PC-9 (cell line): Measurements from ENCODE around the gene HSPA12A. TPM values are rescaled to one million over a fixed set of nuclear protein-coding genes. Genes with fewer than 3 reads are reported as not detected.

Experiments used
- BruUV-seq: library from RNA; stranded (reverse); fragments of 400-500 nt; replicated peaks from 2 replicates; lab custom pipeline; 2021; lab: Mats Ljungman, UMichigan
- CTCF ChIA-PET: fragments of 300-600 bp; sonication (Branson Sonifier 250); formaldehyde crosslinking; loops from one replicate; lab custom pipeline; 2022; ENCODE audit warnings: antibody characterized with exemption; lab: Charles Lee
- POLR2A ChIA-PET: fragments of 300-600 bp; sonication (Branson Sonifier 250); formaldehyde crosslinking; loops from one replicate; lab custom pipeline; 2022; ENCODE audit warnings: antibody characterized with exemption; ENCODE audit not compliant: unreplicated experiment; lab: Charles Lee
- DNase-seq, 2 experiments: peaks; one replicate each; pipeline versions ENCODE4 v3.0.0 to v3.0.0-alpha.2; 2015 to 2022; ENCODE audit warnings: mixed read lengths in 1 of 2
- H2AFZ ChIP-seq: fragments of 200-600 bp; sonication (generic); 2 replicates; pipeline ENCODE4 v1.8.1; 2017; ENCODE audit warnings: antibody characterized with exemption
- H3F3A ChIP-seq: fragments of 200-600 bp; sonication (generic); 2 replicates; pipeline ENCODE4 v1.8.1; 2017; ENCODE audit warnings: antibody characterized with exemption, mild to moderate bottlenecking, low read depth; ENCODE audit not compliant: insufficient read depth
- H3K27ac ChIP-seq: fragments of 200-600 bp; sonication (generic); 2 replicates; pipeline ENCODE4 v1.6.1; 2016; ENCODE audit warnings: mixed run types
- H3K27me3 ChIP-seq: fragments of 200-600 bp; sonication (generic); 2 replicates; pipeline ENCODE4 v1.6.1; 2016; ENCODE audit warnings: low read depth, mixed run types; ENCODE audit not compliant: insufficient read depth
- H3K36me3 ChIP-seq: fragments of 200-600 bp; sonication (generic); 2 replicates; pipeline ENCODE4 v1.6.1; 2016; ENCODE audit warnings: low read depth, mixed run types
- H3K4me1 ChIP-seq: fragments of 200-600 bp; sonication (generic); replicated peaks from 2 replicates; pipeline ENCODE4 v1.6.1; 2016; ENCODE audit warnings: mixed run types; ENCODE audit not compliant: insufficient read depth
- H3K4me2 ChIP-seq: fragments of 200-600 bp; sonication (generic); 2 replicates; pipeline ENCODE4 v1.6.1; 2017; ENCODE audit warnings: mixed run types
- H3K4me3 ChIP-seq: fragments of 200-600 bp; sonication (generic); 2 replicates; pipeline ENCODE4 v1.6.1; 2016; ENCODE audit warnings: mixed run types
- H3K79me2 ChIP-seq: fragments of 200-600 bp; sonication (generic); 2 replicates; pipeline ENCODE4 v1.6.1; 2017; ENCODE audit warnings: low read depth, mixed run types
- H3K9me2 ChIP-seq: fragments of 200-600 bp; sonication (generic); 2 replicates; pipeline ENCODE4 v1.8.1; 2017; ENCODE audit warnings: mild to moderate bottlenecking; ENCODE audit not compliant: insufficient read depth
- H3K9me3 ChIP-seq: fragments of 200-600 bp; sonication (generic); 2 replicates; pipeline ENCODE4 v1.8.1; 2016; ENCODE audit warnings: low read depth; ENCODE audit not compliant: insufficient read depth
- H4K20me1 ChIP-seq: fragments of 200-600 bp; sonication (generic); 2 replicates; pipeline ENCODE4 v1.8.1; 2017; ENCODE audit not compliant: insufficient read depth
- CTCF ChIP-seq: fragments of 200-600 bp; sonication (generic); conservative IDR thresholded peaks from 2 replicates; pipeline ENCODE4 v1.6.1; 2017; ENCODE audit warnings: mixed run types, antibody characterized with exemption, mild to moderate bottlenecking, moderate library complexity
- EZH2 ChIP-seq: fragments of 200-600 bp; sonication (generic); IDR thresholded peaks from 2 replicates; pipeline ENCODE4 v1.8.0; 2017; ENCODE audit warnings: antibody characterized with exemption, low read depth
- intact Hi-C: fragments of 100-400 bp; cut with micrococcal nuclease; formaldehyde crosslinking; loops from one replicate; pipeline ENCODE4 v1.10.0; 2022; ENCODE audit not compliant: unreplicated experiment
- total RNA-seq: library from RNA; stranded (reverse); gene quantifications from 2 replicates; pipeline ENCODE4 v1.2.3, GENCODE V29; 2021

Gene HSPA12A
- total RNA-seq, 1 experiment from 2014 or later: 12.1 TPM

GRCh38 chr10:116785282-116785681, 42.9 kb upstream of the HSPA12A start:
- Histone ChIP-seq H2AFZ (no peak overlapping the region), H3K9me2 (no peaks in the 10 kb centered on the region), H3K27ac (no peak overlapping the region), H3K4me1 (0 out of 2 replicates have a peak, but pooled peaks cover 8% of the 10 kb centered on the region), H3K27me3 (no peaks in the 10 kb centered on the region), H3K36me3 (no peaks in the 10 kb centered on the region), H3K4me2 (no peak overlapping the region), H3K79me2 (no peaks in the 10 kb centered on the region), H4K20me1 (no peaks in the 10 kb centered on the region), H3F3A (no peaks in the 10 kb centered on the region), H3K4me3 (no peak overlapping the region), H3K9me3 (no peaks in the 10 kb centered on the region)
- no peak for DNase-seq
- intact Hi-C loops: no loop called here
- BruUV-seq: no TSS peak
- ChIA-PET CTCF (no interaction called here), POLR2A (no interaction called here)
- TF ChIP-seq CTCF (no peak), EZH2 (no peak)

GRCh38 chr10:116784651-116785050, 42.3 kb upstream of the HSPA12A start:
- BruUV-seq: no TSS peak
- H3K9me3 ChIP-seq: no peaks in the 10 kb centered on the region
- H3K4me2 ChIP-seq: no peak overlapping the region
- TF ChIP-seq CTCF: no peak
- no peak for TF ChIP-seq EZH2
- no peaks in the 10 kb centered on the region for H3F3A ChIP-seq
- 0 out of 2 replicates have a peak, but pooled peaks cover 9% of the 10 kb centered on the region for H3K4me1 ChIP-seq
- ChIA-PET CTCF (no interaction called here), POLR2A (no interaction called here)
- no peak overlapping the region for H3K27ac ChIP-seq
- no peaks in the 10 kb centered on the region for H3K36me3 ChIP-seq
- no peak for DNase-seq
- no peaks in the 10 kb centered on the region for H4K20me1 ChIP-seq
- no peaks in the 10 kb centered on the region for H3K27me3 ChIP-seq
- no peaks in the 10 kb centered on the region for H3K9me2 ChIP-seq
- no peaks in the 10 kb centered on the region for H3K79me2 ChIP-seq
- H3K4me3 ChIP-seq: no peak overlapping the region
- intact Hi-C loops: no loop called here
- H2AFZ ChIP-seq: no peak overlapping the region

- Histone ChIP-seq H3K4me3 (no peak overlapping the region), H3K36me3 (no peaks in the 10 kb centered on the region), H3K4me2 (no peak overlapping the region), H3K9me2 (no peaks in the 10 kb centered on the region), H3K27ac (no peak overlapping the region), H3F3A (no peaks in the 10 kb centered on the region), H3K27me3 (no peaks in the 10 kb centered on the region), H3K79me2 (no peaks in the 10 kb centered on the region), H4K20me1 (no peaks in the 10 kb centered on the region), H3K9me3 (no peaks in the 10 kb centered on the region), H3K4me1 (0 out of 2 replicates have a peak, but pooled peaks cover 9% of the 10 kb centered on the region), H2AFZ (no peak overlapping the region)
- no peak for DNase-seq
- no TSS peak for BruUV-seq
- ChIA-PET POLR2A (no interaction called here), CTCF (no interaction called here)
- TF ChIP-seq EZH2 (no peak), CTCF (no peak)
- intact Hi-C loops: no loop called here
Observed at GRCh38 chr10:116784035-116784434, 41.7 kb upstream of the HSPA12A start.
